GM19328 (cell line): ENCODE measurements around the gene SNAP25.
A peak's percentile ranks its signal among the peaks of the same experiment; 100 is the strongest.

Experiments used
- ATAC-seq: cut with Tn5 transposase; IDR thresholded peaks from one replicate; pipeline ENCODE4 v1.9.1; 2021; ENCODE audit warnings: mild to moderate bottlenecking, moderate library complexity; ENCODE audit not compliant: unreplicated experiment

Gene SNAP25

GRCh38 chr20:10216146-10216791 lies 2.4 kb upstream of the SNAP25 start:
- no peak for ATAC-seq

DNA sequence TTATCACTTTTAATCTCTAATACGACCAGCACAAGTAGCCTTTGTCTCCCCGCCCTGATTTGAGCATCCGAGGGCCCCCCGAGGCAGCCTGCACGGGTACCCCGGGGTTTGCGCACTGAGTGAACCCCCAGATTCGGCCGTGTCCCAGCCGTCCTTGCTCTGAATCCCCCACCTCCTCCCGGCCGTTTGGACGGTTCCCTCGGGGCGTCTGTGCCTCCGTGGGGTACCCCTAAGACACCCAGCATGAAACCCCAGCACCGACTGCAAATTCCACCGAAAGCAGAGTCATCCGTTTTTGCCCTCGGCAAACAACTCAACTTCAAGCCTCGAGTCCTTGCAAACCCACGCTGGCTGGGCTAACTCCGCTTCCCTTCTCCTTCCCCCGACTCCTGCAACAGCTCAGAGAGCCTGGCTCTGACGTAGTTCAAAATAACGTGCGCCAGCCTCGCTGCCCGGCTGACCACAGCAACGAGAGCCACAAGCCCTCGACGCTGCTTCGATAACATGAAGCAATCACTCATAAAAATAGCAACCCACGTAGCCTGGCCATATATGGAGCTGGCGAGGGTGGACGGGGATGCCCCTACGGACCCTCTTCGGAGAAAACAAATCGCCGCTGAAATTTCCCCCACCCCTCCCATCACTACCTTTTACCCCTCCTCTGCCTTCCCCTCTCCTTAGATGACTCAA lies 764 bp upstream of the SNAP25 start:
- no peak for ATAC-seq

- ATAC-seq: peak; percentile 65
These were observed 792 bp downstream of the SNAP25 start for GRCh38 chr20:10219452-10219791.

GRCh38 chr20:10219993-10220750 lies 1.5 kb downstream of the SNAP25 start:
- no peak for ATAC-seq

- ATAC-seq: no peak
These were observed 2.4 kb downstream of the SNAP25 start for GRCh38 chr20:10221021-10221420.

GRCh38 chr20:10225439-10226060 lies 6.9 kb downstream of the SNAP25 start:
- no peak for ATAC-seq

- no peak for ATAC-seq
These were observed 9.7 kb downstream of the SNAP25 start for GRCh38 chr20:10228330-10228729.

- no peak for ATAC-seq
These were observed 12.7 kb downstream of the SNAP25 start for GRCh38 chr20:10231290-10231689.

- no peak for ATAC-seq
These were observed 18.2 kb downstream of the SNAP25 start for GRCh38 chr20:10236540-10237533.

- no peak for ATAC-seq
These were observed 21.3 kb downstream of the SNAP25 start for GRCh38 chr20:10239954-10240353.

- no peak for ATAC-seq
These were observed 22.0 kb downstream of the SNAP25 start for GRCh38 chr20:10240655-10241054.

- ATAC-seq: no peak
These were observed 23.5 kb downstream of the SNAP25 start for GRCh38 chr20:10242166-10242565.

GRCh38 chr20:10247440-10247839 lies 28.8 kb downstream of the SNAP25 start:
- ATAC-seq: no peak

DNA sequence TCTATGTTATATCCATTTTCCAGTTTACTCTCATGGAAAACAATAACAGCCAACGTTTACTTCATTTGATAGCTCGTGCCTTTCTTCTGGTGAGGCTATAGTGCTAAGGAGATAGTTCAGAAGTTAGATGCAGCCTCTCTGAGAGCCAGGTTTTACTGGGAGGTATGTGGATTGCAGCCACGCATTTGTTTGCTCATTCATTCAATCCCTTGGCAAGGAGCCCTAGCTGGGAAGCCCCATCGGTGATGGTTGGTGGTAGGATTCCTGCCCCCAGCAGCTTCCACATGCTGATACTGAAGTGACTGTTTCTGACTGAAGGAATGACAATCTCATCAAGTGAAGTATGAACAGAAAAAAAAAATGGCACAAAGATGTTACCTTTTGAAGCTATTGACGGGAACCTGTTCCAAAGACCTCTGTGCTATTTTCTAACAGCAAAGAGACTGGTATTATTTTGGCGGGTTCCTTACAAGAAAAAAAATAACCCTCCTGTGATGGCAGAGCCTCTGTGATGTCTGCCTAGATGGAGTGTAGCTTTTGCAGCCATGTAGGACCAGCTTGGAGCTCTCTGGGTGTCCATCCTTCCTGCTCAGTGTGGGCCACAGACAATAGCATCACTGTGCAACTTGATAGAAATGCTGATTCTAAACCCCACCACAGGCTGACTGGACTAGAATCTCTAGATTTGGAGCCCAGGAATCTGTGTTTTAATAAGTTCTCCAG lies 30.6 kb downstream of the SNAP25 start:
- ATAC-seq: no peak

- ATAC-seq: no peak
These were observed 31.2 kb downstream of the SNAP25 start for GRCh38 chr20:10249822-10250221.

DNA sequence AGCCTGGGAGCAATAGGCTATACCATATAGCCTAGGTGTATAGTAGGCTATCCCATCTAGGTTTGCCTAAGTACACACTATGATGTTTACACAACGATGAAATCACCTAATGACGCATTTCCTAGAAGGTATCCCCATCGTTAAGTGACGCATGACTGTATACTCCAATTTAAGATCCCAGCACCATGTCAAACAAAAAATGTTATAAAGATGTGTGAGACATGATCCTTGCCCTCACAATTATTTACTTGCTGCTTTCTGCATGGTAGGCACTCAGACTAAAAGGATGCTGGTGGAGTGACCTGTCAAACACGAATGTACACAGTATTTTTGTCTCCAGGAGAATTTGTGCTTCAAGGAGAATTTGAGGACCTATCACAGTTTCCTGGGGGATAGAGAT lies 32.3 kb downstream of the SNAP25 start:
- no peak for ATAC-seq

DNA sequence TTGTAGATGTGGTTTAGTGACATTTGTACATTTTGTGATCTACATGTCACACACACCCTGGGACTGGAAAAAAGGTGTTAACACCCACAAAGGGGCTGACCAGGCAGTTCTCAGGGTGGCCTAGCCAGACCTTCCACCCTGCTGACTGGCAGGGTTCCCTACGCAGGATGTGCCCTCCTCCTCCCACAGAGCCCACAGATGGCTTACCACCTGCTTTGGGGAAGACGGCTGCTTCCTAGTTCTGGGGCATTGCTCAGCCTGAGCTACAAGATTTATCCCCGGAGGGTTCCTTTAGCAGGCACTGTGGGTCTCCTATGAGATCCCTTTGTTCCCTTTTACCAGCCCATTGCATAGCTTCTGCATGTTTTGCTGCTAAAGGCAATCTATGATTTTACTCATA lies 35.1 kb downstream of the SNAP25 start:
- ATAC-seq: no peak

GRCh38 chr20:10255846-10256245 lies 37.2 kb downstream of the SNAP25 start:
- ATAC-seq: no peak

GRCh38 chr20:10259166-10259565 lies 40.5 kb downstream of the SNAP25 start:
- no peak for ATAC-seq

- ATAC-seq: no peak
These were observed 41.7 kb downstream of the SNAP25 start for GRCh38 chr20:10260316-10260715.
